Measurements from ENCODE around the gene SLC10A7.

Gene SLC10A7

GRCh38 chr4:146310319-146311021, 211.3 kb downstream of the SLC10A7 start:
- no peaks in the 10 kb centered on the region for H3K27me3 Mint-ChIP-seq
- H3K4me1 Mint-ChIP-seq (ENCODE audit: low read depth), result peaks cover 3% of the 10 kb centered on the region
- H3K27ac Mint-ChIP-seq, result no peak overlapping the region
- H3K4me3 Mint-ChIP-seq, result no peak overlapping the region
- H3K9me3 Mint-ChIP-seq, result peaks cover 2% of the 10 kb centered on the region
- no peak for DNase-seq
- peaks cover 3% of the 10 kb centered on the region for H3K36me3 Mint-ChIP-seq (ENCODE audit: low read depth)

GRCh38 chr4:146308951-146309350, 212.8 kb downstream of the SLC10A7 start:
- H3K36me3 Mint-ChIP-seq (ENCODE audit: low read depth), result peaks cover 14% of the 10 kb centered on the region
- H3K4me1 Mint-ChIP-seq (ENCODE audit: low read depth), result peaks cover 3% of the 10 kb centered on the region
- H3K4me3 Mint-ChIP-seq, result no peak overlapping the region
- H3K9me3 Mint-ChIP-seq, result peaks cover 2% of the 10 kb centered on the region
- no peak overlapping the region for H3K27ac Mint-ChIP-seq
- DNase-seq, result no peak
- H3K27me3 Mint-ChIP-seq, result no peaks in the 10 kb centered on the region

- Mint-ChIP-seq H3K4me3 (no peak overlapping the region), H3K36me3 (ENCODE audit: low read depth) (peaks cover 14% of the 10 kb centered on the region), H3K27me3 (no peaks in the 10 kb centered on the region), H3K4me1 (ENCODE audit: low read depth) (no peaks in the 10 kb centered on the region), H3K27ac (no peak overlapping the region), H3K9me3 (peaks cover 2% of the 10 kb centered on the region)
- DNase-seq, result no peak
Observed at GRCh38 chr4:146302822-146303221, 218.9 kb downstream of the SLC10A7 start.

- H3K4me1 Mint-ChIP-seq (ENCODE audit: low read depth), result no peaks in the 10 kb centered on the region
- H3K27ac Mint-ChIP-seq, result no peak overlapping the region
- H3K9me3 Mint-ChIP-seq, result no peaks in the 10 kb centered on the region
- no peaks in the 10 kb centered on the region for H3K27me3 Mint-ChIP-seq
- no peak for DNase-seq
- no peak overlapping the region for H3K4me3 Mint-ChIP-seq
- H3K36me3 Mint-ChIP-seq (ENCODE audit: low read depth), result peaks cover 6% of the 10 kb centered on the region
Observed at GRCh38 chr4:146299607-146300006, 222.1 kb downstream of the SLC10A7 start.

GRCh38 chr4:146294776-146295175, 227.0 kb downstream of the SLC10A7 start:
- Mint-ChIP-seq H3K4me1 (ENCODE audit: low read depth) (no peaks in the 10 kb centered on the region), H3K36me3 (ENCODE audit: low read depth) (peaks cover 29% of the 10 kb centered on the region), H3K27ac (no peak overlapping the region), H3K27me3 (no peaks in the 10 kb centered on the region), H3K9me3 (no peaks in the 10 kb centered on the region), H3K4me3 (no peak overlapping the region)
- DNase-seq, result no peak

- no peak for DNase-seq
- Mint-ChIP-seq H3K27me3 (no peaks in the 10 kb centered on the region), H3K9me3 (no peaks in the 10 kb centered on the region), H3K36me3 (ENCODE audit: low read depth) (peaks cover 34% of the 10 kb centered on the region), H3K4me3 (no peak overlapping the region), H3K27ac (no peak overlapping the region), H3K4me1 (ENCODE audit: low read depth) (no peaks in the 10 kb centered on the region)
Observed at GRCh38 chr4:146292508-146292907, 229.2 kb downstream of the SLC10A7 start.

GRCh38 chr4:146291313-146291712, 230.4 kb downstream of the SLC10A7 start:
- H3K4me3 Mint-ChIP-seq, result no peak overlapping the region
- no peaks in the 10 kb centered on the region for H3K4me1 Mint-ChIP-seq (ENCODE audit: low read depth)
- H3K36me3 Mint-ChIP-seq (ENCODE audit: low read depth), result peaks cover 34% of the 10 kb centered on the region
- H3K27ac Mint-ChIP-seq, result no peak overlapping the region
- H3K9me3 Mint-ChIP-seq, result no peaks in the 10 kb centered on the region
- no peak for DNase-seq
- H3K27me3 Mint-ChIP-seq, result no peaks in the 10 kb centered on the region

- peaks cover 27% of the 10 kb centered on the region for H3K36me3 Mint-ChIP-seq (ENCODE audit: low read depth)
- no peak overlapping the region for H3K27ac Mint-ChIP-seq
- no peak for DNase-seq
- H3K4me3 Mint-ChIP-seq, result no peak overlapping the region
- no peaks in the 10 kb centered on the region for H3K4me1 Mint-ChIP-seq (ENCODE audit: low read depth)
- no peaks in the 10 kb centered on the region for H3K9me3 Mint-ChIP-seq
- H3K27me3 Mint-ChIP-seq, result no peaks in the 10 kb centered on the region
Observed at GRCh38 chr4:146288193-146288592, 233.5 kb downstream of the SLC10A7 start.

GRCh38 chr4:146285037-146285436, 236.7 kb downstream of the SLC10A7 start:
- Mint-ChIP-seq H3K27me3 (no peaks in the 10 kb centered on the region), H3K4me3 (no peak overlapping the region), H3K36me3 (ENCODE audit: low read depth) (peaks cover 15% of the 10 kb centered on the region), H3K4me1 (ENCODE audit: low read depth) (no peaks in the 10 kb centered on the region), H3K27ac (no peak overlapping the region), H3K9me3 (no peaks in the 10 kb centered on the region)
- no peak for DNase-seq

GRCh38 chr4:146283758-146284651, 237.7 kb downstream of the SLC10A7 start:
- no peaks in the 10 kb centered on the region for H3K27me3 Mint-ChIP-seq
- H3K27ac Mint-ChIP-seq, result no peak overlapping the region
- no peak for DNase-seq
- H3K4me3 Mint-ChIP-seq, result no peak overlapping the region
- H3K4me1 Mint-ChIP-seq (ENCODE audit: low read depth), result no peaks in the 10 kb centered on the region
- H3K9me3 Mint-ChIP-seq, result no peaks in the 10 kb centered on the region
- H3K36me3 Mint-ChIP-seq (ENCODE audit: low read depth), result peaks cover 16% of the 10 kb centered on the region

GRCh38 chr4:146282657-146283056, 239.1 kb downstream of the SLC10A7 start:
- H3K4me1 Mint-ChIP-seq (ENCODE audit: low read depth), result no peaks in the 10 kb centered on the region
- H3K27me3 Mint-ChIP-seq, result no peaks in the 10 kb centered on the region
- H3K4me3 Mint-ChIP-seq, result no peak overlapping the region
- no peak overlapping the region for H3K27ac Mint-ChIP-seq
- H3K36me3 Mint-ChIP-seq (ENCODE audit: low read depth), result peaks cover 12% of the 10 kb centered on the region
- no peaks in the 10 kb centered on the region for H3K9me3 Mint-ChIP-seq
- DNase-seq, result no peak

- H3K4me1 Mint-ChIP-seq (ENCODE audit: low read depth), result peaks cover 2% of the 10 kb centered on the region
- no peaks in the 10 kb centered on the region for H3K27me3 Mint-ChIP-seq
- H3K36me3 Mint-ChIP-seq (ENCODE audit: low read depth), result peaks cover 12% of the 10 kb centered on the region
- DNase-seq, result no peak
- no peak overlapping the region for H3K4me3 Mint-ChIP-seq
- no peaks in the 10 kb centered on the region for H3K9me3 Mint-ChIP-seq
- H3K27ac Mint-ChIP-seq, result no peak overlapping the region
Observed at GRCh38 chr4:146278986-146279385, 242.8 kb downstream of the SLC10A7 start.

- no peak for DNase-seq
- H3K36me3 Mint-ChIP-seq (ENCODE audit: low read depth), result peaks cover 3% of the 10 kb centered on the region
- H3K27ac Mint-ChIP-seq, result no peak overlapping the region
- peaks cover 8% of the 10 kb centered on the region for H3K4me1 Mint-ChIP-seq (ENCODE audit: low read depth)
- no peak overlapping the region for H3K4me3 Mint-ChIP-seq
- H3K9me3 Mint-ChIP-seq, result no peaks in the 10 kb centered on the region
- H3K27me3 Mint-ChIP-seq, result no peaks in the 10 kb centered on the region
Observed at GRCh38 chr4:146275370-146275769, 246.4 kb downstream of the SLC10A7 start.

GRCh38 chr4:146274774-146275173, 247.0 kb downstream of the SLC10A7 start:
- Mint-ChIP-seq H3K9me3 (no peaks in the 10 kb centered on the region), H3K27ac (no peak overlapping the region), H3K4me3 (no peak overlapping the region), H3K27me3 (no peaks in the 10 kb centered on the region), H3K4me1 (ENCODE audit: low read depth) (peaks cover 8% of the 10 kb centered on the region), H3K36me3 (ENCODE audit: low read depth) (peaks cover 3% of the 10 kb centered on the region)
- DNase-seq, result no peak
